Measurements from ENCODE around the gene USP2.

DNA sequence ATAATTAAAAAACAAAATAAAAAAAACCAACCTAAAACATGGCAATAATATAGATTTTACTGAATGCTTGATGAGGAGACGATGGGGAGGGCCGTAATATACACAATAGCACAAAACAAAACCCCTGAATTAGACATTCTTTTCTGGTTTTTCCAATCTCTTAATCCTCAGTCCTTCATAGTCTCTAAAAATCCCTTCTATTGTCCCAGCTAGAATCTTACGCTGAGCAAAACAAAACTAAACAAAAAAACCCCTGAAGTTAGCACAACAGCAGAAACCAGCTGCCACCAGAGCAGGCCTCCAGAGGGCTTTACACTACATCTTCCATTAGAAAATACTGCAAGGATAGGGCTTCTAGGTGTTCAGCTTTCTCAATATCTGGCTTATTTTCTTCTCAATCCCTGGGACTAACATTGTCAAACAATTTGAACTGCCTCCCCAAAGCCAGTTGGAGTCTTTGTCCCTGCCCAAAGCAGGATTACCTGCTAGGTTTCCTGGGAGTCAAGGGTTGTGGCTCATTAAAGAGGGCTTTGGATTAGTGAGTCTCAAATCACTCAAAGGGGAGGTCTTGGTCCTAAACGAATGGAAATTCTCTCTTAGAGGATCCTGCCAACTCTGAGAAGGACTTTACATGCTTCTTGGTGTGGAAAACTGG is 49.3 kb downstream of the USP2 start:
- TF ChIP-seq POLR2AphosphoS5 (IDR thresholded peaks at IDR 0.05; ENCODE audit: low read depth) (no peak), GABPA (IDR thresholded peaks at IDR 0.05; ENCODE audit: low read depth) (no peak)
- TF ChIP-seq, protein P1, sequence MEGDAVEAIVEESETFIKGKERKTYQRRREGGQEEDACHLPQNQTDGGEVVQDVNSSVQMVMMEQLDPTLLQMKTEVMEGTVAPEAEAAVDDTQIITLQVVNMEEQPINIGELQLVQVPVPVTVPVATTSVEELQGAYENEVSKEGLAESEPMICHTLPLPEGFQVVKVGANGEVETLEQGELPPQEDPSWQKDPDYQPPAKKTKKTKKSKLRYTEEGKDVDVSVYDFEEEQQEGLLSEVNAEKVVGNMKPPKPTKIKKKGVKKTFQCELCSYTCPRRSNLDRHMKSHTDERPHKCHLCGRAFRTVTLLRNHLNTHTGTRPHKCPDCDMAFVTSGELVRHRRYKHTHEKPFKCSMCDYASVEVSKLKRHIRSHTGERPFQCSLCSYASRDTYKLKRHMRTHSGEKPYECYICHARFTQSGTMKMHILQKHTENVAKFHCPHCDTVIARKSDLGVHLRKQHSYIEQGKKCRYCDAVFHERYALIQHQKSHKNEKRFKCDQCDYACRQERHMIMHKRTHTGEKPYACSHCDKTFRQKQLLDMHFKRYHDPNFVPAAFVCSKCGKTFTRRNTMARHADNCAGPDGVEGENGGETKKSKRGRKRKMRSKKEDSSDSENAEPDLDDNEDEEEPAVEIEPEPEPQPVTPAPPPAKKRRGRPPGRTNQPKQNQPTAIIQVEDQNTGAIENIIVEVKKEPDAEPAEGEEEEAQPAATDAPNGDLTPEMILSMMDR (IDR thresholded peaks at IDR 0.05; ENCODE audit: insufficient read depth, low read length) = no peak
- TF ChIP-seq, protein P2, sequence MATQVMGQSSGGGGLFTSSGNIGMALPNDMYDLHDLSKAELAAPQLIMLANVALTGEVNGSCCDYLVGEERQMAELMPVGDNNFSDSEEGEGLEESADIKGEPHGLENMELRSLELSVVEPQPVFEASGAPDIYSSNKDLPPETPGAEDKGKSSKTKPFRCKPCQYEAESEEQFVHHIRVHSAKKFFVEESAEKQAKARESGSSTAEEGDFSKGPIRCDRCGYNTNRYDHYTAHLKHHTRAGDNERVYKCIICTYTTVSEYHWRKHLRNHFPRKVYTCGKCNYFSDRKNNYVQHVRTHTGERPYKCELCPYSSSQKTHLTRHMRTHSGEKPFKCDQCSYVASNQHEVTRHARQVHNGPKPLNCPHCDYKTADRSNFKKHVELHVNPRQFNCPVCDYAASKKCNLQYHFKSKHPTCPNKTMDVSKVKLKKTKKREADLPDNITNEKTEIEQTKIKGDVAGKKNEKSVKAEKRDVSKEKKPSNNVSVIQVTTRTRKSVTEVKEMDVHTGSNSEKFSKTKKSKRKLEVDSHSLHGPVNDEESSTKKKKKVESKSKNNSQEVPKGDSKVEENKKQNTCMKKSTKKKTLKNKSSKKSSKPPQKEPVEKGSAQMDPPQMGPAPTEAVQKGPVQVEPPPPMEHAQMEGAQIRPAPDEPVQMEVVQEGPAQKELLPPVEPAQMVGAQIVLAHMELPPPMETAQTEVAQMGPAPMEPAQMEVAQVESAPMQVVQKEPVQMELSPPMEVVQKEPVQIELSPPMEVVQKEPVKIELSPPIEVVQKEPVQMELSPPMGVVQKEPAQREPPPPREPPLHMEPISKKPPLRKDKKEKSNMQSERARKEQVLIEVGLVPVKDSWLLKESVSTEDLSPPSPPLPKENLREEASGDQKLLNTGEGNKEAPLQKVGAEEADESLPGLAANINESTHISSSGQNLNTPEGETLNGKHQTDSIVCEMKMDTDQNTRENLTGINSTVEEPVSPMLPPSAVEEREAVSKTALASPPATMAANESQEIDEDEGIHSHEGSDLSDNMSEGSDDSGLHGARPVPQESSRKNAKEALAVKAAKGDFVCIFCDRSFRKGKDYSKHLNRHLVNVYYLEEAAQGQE (IDR thresholded peaks at IDR 0.05; ENCODE audit: insufficient replicate concordance, low read depth) = no peak

Data from HL-60 (cell line).